Mucosa of gallbladder (tissue), 1 donor: ENCODE measurements around the gene PSMD9. TPM values are rescaled to one million over a fixed set of nuclear protein-coding genes. Genes with fewer than 3 reads are reported as not detected.
"Not testable (repeated sequence)": the region's sequence is repeated elsewhere in the genome, so short reads cannot be mapped to it uniquely, and the experiment has no call there.

Experiments used
- DNase-seq: peaks from one replicate; pipeline ENCODE4 v3.0.0-alpha.2; 2020; ENCODE audit warnings: low spot score
- total RNA-seq: library from RNA; stranded (reverse); gene quantifications from one replicate; pipeline ENCODE4 v1.2.1, GENCODE V29; 2021
- donor health status: DM: no; HTN: no; CAD: no.

The PSMD9 gene, protein sequence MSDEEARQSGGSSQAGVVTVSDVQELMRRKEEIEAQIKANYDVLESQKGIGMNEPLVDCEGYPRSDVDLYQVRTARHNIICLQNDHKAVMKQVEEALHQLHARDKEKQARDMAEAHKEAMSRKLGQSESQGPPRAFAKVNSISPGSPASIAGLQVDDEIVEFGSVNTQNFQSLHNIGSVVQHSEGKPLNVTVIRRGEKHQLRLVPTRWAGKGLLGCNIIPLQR
- 48.8 TPM for total RNA-seq

DNA sequence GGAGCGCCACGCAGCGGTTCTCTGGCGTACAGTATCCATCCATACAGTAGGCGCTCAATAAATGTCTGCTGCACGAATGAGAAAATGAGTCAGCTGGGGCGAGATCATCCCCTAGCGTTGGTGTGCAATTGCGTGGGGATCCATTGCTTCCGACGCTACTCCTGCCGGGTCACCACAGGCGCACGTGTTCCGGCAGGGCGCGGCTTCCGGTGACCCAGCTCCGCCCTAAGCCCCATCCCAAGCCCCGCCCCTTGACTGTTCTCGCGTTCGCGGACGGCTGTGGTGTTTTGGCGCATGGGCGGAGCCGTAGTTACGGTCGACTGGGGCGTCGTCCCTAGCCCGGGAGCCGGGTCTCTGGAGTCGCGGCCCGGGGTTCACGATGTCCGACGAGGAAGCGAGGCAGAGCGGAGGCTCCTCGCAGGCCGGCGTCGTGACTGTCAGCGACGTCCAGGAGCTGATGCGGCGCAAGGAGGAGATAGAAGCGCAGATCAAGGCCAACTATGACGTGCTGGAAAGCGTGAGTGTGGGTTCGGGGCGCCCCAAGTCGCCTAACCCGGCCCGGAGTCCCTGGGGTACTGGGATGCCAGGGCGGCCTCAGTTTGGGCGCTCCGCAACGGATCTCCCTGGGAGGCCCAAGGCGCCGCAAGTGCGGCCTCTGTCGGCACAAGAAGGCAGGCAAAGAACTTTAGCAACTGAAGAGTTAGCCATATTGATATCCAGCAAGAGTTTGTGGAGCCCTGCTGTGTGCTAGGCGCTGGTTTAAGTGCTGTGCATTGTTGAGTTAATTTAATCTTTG, at the start of gene PSMD9:
TSS of gene PSMD9 (plus strand) at position 313 of the 796 bp plus-strand sequence. CDS start at position 380, 67 bp downstream.
- peak; percentile 97 for DNase-seq

DNA sequence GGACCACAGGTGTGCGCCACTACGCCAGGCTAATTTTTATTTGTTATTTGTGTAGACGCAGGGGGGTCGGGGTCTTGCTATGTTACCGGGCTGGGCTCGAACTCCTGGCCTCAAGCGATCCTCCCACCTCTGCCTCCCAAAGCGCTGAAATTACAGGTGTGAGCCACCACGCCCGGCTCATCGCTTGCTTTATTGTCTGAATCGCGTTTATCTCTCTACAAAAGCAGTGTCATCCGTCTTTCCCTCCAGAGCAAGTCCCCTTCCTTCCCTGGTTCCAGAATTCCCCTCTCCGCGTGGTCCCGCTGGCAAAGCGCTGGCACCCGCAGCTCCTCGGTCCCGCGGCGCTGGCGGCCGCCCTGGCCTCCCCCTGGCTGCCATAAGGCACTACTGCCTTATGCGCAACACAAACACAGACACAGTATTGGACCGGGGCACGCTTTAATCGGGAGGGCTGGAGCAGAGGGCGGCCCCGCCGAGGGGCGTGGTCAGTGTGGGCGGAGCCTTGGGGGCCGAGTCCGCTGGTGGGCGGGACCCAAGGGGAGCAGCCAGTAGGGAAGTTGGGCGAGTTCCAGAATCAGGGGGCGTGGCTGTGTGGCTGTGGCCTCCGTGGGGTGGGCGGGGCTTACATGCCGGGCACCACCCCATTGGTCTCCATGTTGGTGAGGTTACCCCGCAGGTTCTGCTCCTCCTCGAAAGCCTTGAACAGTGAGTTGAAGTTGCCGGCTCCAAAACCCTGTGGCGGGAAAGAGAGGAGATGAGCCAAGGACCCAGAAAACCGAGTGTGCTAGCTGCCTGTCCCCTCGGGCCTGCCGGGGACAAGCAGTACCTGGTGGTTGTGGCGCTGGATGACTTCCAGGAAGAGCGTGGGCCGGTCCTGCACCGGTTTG, 49.2 kb upstream of the PSMD9 start:
- DNase-seq, result peak; percentile 100

DNA sequence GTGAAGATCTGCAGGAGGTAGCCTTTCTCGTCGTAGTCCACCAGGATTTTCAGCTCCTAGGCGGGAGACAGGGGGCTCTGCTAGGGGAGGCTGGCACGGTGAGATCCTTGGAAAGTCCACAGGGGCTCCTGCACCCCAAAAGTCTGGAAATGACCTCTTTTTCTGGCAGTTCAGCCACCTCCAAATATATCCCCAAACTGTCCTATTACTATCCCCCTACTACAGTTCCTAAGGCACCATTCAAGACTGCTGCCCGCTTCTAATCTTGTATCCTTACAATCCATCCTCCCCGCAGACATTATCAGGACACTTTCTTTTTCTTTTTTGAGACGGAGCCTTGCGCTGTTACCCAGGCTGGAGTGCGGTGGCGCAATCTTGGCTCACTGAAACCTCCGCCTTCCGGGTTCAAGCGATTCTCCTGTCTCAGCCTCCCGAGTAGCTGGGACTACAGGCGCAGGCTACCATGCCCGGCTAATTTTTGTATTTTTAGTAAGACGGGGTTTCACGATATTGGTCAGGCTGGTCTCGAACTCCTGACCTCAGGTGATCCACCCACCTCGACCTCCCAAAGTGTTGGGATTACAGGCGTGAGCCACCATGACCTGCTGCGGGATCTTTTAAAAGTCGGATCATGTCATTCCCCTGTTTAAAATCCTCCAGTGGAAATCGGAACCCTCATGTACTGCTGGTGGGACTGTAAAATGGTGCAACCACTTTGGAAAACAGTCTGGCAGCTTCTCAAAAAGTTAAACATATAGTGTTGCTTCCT, 48.4 kb upstream of the PSMD9 start:
- DNase-seq, result no peak

DNA sequence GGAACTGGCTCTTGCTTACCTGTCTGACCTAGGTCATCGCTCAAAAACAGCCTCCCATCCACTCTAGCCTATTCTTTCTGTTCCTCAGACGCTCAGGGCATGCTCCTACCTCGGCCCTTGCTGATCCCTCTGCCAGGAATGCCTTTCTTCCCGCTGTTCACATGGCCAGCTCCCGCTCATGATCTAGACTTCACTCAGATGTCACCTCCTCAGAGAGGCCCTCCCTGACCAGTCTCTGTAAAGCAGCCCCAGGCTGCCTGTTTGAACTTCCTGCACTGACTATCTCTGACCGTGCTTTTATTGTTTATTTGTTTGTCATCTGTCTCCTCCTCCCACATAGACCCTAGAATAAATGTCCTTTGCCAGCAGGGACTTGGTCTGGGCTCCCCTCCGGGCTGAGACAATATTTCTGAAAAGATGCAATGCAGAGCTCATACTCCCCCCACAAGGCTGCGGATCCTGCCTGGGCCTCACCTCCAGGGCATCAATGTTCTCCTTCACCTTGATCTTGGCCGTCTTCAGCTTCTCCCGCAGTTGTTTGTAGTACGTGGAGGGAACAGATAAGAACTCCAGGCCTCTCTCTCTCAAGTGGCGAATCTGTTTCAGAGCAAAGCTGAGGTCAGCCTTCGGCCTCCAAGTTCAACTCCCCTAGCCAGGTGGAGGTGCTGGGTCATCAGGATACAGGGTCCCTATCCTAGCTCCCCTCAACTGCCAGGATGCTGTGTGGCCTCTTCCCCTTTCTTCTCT, 45.2 kb upstream of the PSMD9 start:
- DNase-seq, result no peak

DNA sequence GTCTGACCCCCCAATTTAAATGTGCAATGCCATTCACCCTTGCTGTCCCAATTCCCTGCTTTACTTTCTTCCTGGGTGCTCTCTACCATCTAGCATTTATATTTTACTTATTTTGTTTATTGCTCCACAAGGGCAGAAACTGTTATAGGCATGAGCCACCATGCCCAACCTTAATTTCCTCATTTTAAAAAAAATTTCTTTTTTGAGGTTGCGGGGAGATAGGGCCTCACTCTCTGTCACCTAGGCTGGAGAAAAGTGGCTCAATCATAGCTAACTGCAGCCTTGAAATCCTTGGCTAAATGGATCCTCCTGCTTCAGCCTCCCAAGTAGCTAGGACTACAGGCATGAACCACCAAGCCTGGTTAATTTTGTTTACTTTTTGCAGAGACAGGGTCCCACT, 42.9 kb upstream of the PSMD9 start:
- DNase-seq, result no peak

DNA sequence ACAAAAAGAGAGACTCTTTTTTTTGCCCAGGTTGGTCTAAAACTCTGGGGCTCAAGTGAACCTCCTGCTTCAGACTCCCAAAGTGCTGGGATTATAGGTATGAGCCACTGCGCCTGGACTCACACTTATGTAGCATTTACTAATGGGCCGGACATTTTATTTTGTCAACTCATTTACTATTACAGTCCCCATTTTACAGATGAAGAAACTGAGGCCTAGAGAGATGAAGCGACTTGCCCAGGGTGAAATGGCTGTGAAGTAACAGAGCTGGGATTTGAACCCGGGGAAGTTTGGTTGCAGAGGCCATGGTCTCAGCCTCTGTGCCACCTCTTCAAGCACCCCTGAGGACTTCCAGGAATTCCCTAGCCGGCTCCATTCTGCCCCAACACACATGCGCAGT, 39.4 kb upstream of the PSMD9 start:
- DNase-seq, result no peak

DNA sequence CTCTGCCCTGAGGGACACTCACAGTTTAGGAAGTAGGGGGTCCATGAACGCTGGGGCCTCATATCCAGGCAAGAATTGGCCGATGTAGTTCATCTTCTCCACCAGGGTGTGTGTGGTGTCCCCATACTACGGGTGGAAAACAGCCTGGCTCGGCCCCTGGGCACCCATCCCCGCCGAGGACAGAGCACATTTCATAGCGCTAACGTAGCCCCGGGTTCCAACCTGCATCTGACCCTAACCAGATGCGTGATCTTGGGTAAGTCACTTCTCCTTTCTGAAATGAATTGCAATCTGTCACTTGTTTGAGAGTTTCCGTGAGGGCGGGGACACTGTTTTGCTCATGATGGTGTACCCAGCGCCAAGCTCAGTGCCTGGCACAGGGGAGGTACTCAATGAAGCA, 38.9 kb upstream of the PSMD9 start:
- no peak for DNase-seq

DNA sequence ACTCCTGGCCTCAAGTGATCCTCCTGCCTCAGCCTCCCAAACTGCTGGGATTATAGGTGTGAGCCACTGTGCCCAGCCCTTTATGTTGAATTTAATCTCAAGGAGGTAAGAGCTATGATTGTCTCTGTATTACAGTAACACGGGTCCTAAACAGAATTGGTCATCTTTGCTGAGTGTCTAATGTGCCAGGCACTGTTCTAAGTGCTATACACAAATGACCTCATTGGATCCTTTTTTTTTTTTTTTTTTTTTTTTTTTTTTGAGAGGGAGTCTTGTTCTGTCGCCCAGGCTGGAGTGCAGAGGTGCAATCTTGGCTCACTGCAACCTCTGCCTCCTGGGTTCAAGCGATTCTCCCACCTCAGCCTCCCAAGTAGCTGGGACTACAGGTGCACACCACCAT, 36.2 kb upstream of the PSMD9 start:
- not testable (repeated sequence) for DNase-seq

DNA sequence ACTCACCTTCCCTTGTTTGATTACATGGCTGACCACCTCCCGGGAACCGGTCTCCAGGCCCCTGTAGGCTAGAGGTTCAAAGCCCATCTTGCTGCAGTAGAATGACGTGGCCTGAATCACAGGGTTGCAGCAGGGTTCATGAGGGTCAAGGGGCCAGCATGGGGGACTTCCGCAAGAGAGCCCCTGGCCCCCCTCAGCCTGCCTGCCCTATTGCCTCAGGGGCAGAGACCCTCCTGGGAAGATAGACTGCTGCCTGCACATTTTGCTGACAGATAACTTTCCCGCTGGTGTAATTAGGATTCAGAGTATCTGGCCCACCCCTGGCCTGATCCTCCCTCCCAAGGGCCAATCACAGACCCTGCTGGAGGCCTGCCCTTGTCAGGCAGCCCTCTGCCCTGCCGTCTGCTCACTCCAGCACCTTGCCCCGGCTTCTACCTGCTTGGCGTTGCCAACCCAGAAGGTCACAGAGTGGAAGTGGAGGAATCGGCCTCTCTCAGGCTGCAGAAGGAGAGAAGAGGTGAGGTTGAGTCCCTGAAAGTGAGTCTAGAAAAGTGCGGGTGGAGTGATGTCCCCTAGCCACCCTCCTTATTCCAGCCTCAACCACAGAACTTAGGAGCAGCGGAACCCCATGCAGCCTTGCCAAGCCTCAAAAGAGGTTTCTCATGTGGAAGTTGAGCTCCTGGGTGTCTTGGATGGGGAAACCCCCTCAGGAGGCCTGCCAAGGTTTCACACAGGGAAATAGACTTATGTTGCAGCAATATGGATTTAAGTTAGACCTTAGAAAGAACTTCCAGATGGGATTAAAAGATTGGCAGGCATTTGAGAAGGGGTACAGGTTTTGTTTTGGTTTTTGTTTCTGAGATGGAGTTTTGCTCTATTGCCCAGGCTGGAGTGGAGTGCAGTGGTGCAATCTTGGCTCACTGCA, 31.0 kb upstream of the PSMD9 start:
- no peak for DNase-seq

DNA sequence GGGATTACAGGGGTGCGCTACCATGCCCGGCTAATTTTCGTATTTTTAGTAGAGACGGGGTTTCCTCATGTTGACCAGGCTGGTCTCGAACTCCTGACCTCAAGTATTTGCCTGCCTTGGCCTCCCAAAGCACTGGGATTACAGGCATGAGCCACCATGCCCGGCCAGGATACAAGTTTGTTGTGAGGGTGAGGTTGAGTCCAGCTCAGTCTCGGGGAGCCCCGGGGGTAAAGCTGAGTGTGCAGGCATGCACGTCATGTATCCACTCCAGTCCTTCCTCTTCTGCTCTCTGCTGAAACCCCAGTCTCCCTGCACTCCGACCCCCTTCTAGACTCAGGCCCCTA, 30.3 kb upstream of the PSMD9 start:
- no peak for DNase-seq

DNA sequence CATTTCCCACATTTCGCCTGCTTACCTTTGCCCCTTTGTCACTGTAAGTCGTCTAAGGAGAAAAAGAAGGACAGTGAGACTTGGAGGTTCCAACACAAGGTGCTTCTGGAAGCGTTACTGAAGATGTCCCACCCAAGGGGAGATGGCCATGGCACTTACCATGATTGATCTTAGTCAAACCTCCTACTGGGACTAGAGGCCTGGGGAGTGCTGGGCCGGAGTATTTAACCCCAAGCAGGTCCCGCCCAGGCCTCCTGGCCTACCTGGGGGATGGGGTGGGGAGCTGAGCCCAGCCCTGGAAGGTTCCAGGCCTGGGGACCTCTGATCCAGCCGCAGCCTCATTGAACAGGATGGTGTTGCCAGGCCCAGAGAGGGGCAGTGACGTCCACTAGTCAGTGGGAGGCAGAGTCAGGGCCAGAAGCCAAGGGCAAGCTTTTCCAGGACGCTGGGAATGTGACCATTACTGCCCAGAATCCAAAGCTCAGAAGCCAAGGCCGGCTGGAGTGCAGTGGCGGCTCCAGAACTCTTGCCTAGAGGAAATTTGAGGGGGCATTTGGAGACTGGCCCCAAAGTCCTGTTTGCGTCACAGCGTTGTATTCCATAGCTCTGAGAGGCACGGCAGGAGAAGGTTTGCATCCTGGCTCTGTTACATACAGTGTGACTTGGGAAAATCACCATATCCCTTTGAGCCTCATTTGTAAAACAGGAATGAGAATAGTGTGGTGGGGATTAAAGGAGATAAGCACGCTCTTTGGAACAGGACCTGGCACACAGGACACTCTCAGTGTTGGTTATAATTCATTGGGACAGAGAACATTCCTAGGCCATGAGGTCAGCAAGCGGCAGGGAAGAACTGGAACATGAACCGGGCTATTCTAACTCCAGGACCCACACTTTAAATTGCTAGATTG, 29.7 kb upstream of the PSMD9 start, which contains the start of gene HPD:
TSS of gene HPD (minus strand) at position 198 of the 911 bp plus-strand sequence. CDS start at position 162, 36 bp downstream.
- DNase-seq, result peak; percentile 65

DNA sequence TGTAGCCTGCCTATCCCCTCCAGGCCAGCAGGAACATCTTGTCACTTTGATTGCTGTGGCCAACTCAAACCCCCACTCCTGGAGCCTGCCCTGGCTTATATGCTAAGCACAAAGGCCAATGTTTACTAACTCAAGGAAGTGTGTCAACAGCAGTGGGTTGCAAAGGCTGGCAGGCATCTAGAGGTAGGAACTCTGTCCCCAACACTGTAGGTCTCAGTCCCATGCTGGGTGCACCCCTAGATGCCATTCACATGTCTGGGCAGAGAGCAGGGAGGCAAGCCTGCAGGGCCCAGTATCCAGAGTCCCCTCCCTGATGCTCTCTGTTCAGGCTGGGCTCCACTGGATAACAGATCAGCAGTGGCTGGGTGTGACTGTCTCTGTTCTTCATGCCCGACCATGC, 28.3 kb upstream of the PSMD9 start:
- no peak for DNase-seq

DNA sequence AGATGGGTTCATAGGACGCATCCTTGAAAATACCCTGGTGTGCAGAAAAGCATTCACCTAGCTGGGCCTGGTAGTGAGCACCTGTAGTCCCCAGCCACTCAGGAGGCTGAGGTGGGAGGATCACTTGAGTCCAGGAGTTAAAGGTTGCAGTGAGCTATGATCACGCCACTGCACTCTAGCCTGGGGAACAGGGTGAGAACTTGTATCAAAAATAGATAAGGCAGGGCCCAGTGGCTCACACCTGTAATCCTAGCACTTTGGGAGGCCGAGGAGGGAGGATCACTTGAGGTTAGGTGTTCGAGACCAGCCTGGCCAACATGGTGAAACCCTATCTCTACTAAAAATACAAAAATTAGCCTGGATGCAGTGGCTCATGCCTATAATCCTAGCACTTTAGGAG, 27.9 kb upstream of the PSMD9 start:
- not testable (repeated sequence) for DNase-seq

DNA sequence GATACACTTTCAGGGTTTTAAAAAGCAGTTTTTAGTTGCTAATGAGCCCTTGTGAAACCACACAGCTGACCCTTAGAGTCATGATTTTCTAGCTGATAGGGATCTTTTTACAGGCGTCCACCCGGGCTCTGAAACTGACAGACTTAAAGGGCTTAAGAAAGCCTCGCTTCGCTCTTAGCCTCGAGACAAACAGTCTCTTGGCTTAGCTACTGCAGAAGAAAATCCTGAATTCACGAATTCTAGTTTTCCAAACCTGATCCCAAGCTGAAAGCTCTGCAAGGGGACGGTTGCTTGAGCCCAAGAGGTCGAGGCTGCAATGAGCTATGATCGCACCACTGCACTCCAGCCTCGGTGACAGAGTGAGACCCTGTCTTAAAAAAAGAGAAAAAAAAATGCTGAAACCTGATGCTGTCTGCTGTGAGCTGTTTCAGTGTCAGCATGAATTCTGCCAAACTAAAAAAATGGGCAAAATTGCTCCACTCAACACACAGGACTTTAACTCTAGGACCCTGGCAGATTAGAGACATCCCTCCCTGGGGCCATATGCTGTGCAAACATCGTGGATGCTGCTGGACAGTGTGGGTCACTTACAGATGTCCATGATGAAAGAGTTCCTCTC, 26.8 kb upstream of the PSMD9 start:
- DNase-seq, result no peak

DNA sequence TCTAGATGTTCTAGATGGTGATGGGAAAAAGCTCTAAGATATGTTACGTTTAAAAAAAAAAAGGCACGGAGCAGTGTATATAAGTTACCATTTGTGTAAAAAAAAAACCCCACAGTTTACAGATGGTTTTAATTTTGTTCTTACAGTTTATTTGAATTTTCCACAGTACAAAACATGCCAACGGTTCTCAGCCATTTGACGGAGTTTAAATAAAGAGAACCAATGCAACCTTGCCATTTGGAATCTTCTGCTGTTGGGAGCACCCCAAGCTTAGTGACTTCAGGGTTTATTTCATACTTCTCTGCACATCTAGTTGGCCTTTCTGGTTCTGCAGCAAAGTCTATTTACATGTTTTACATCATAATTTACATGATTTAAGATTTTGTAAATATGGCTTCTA, 22.3 kb upstream of the PSMD9 start:
- DNase-seq, result no peak

DNA sequence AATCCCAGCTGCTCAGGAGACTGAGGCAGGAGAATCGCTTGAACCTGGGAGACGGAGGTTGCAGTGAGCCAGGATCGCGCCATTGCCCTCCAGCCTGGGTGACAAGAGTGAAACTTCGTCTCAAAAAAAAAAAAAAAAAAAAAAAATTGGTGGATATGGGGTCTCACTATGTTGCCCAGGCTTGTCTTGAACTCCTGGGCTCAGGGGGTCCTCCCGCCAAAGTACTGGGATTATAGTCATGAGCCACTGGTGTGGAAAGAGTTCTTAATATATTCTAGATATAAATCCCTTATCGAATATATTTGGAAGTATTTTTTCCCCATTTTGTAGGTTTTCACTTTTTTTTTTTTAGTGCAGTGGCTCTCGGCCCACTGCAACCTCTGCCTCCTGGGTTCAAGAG, 19.4 kb upstream of the PSMD9 start:
- DNase-seq, result not testable (repeated sequence)

DNA sequence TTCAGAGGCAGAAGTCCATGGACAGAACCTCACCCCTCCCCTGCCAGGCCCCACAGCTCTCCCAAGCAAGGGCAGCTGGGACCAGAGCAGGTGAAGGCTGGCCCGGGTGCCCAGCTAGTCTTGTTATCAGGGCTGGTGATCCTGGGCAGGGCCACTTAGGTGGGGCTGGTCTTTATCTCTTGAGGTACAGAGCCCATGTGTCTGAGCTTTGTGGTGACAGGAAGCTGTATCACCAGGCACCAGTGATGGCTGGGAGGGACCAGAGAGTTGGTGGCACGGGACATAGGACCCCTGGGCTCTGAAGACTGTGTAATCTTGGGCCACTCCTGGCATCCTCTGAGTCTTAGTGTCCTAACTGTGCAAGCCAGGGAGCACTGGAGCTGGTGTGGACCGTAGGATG, 17.1 kb upstream of the PSMD9 start:
- DNase-seq, result no peak

DNA sequence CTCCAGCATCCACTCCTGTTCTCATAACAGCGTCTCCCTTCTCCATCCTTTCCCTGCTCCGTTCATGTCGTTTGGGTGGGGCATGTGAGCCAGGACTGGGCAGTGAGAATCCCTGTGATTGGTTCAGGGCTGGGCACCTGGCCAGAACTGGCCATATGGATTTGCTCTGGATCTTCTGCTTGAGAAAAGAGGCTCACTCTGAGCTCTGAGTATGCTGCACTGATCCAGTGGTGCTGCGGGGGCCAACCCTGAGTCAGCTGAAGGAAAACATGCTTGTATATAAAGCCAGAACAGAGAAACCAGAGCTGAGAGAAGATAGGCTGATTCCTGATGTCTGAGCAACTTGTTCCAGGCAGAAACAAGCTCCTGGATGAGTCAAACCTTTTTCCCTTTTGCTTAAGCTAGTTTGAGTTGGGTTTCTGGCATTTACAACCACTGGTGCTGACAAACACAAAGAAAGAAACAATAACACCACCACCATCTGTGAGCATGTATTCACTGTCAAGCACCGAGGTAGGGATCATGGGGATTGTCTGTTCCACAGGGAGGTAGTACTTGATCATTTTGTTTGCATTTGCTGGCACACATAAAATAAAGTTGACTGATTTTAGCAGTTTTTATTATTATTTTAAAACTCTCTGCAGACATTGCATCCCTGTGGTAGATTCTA, 15.9 kb upstream of the PSMD9 start:
- DNase-seq, result peak; percentile 70
